SJSA1 (cell line): ENCODE measurements around the gene DCHS1. TPM values are rescaled to one million over a fixed set of nuclear protein-coding genes. Genes with fewer than 3 reads are reported as not detected.

ENCODE experiments used
- DNase-seq, 2 experiments: peaks; one replicate each; pipeline ENCODE4 v3.0.0-alpha.2; 2015 to 2020; ENCODE audit warnings: low spot score in 2 of 2, low read depth in 1 of 2
- H3K27ac ChIP-seq: fragments of 250-450 bp; sonication (Bioruptor Pico); 2 replicates; pipeline ENCODE4 v1.5.1; 2020; ENCODE audit warnings: mild to moderate bottlenecking, moderate library complexity
- H3K27me3 ChIP-seq: fragments of 250-450 bp; sonication (Bioruptor Pico); replicated peaks from 2 replicates; pipeline ENCODE4 v1.5.1; 2020; ENCODE audit warnings: mild to moderate bottlenecking, moderate library complexity
- H3K36me3 ChIP-seq: fragments of 250-450 bp; sonication (Bioruptor Pico); 2 replicates; pipeline ENCODE4 v1.5.1; 2020; ENCODE audit warnings: mild to moderate bottlenecking
- H3K4me1 ChIP-seq: fragments of 250-450 bp; sonication (Bioruptor Pico); replicated peaks from 2 replicates; pipeline ENCODE4 v1.6.1; 2021; ENCODE audit warnings: mild to moderate bottlenecking
- H3K4me3 ChIP-seq: fragments of 250-450 bp; sonication (Bioruptor Pico); 2 replicates; pipeline ENCODE4 v1.5.1; 2020; ENCODE audit warnings: mild to moderate bottlenecking
- H3K9me3 ChIP-seq: fragments of 250-450 bp; sonication (Bioruptor Pico); replicated peaks from 2 replicates; pipeline ENCODE4 v1.5.1; 2020; ENCODE audit warnings: mild to moderate bottlenecking
- total RNA-seq: library from RNA; depleted of rRNA; stranded (reverse); fragments of >200 nt; shearing (Covaris generic); gene quantifications from 2 replicates; pipeline ENCODE4 v1.2.3, GENCODE V29; 2014

The DCHS1 gene
- total RNA-seq, 1 experiment from 2014 or later: 12.0 TPM

GRCh38 chr11:6613496-6613895 lies 42.1 kb downstream of the DCHS1 start:
- Histone ChIP-seq H3K36me3 (peaks cover 36% of the 10 kb centered on the region), H3K4me3 (no peak overlapping the region), H3K9me3 (no peaks in the 10 kb centered on the region), H3K27ac (no peak overlapping the region), H3K27me3 (no peaks in the 10 kb centered on the region), H3K4me1 (peaks cover 46% of the 10 kb centered on the region)
- DNase-seq: no peak

- DNase-seq: peak; percentile 79 to 92
- Histone ChIP-seq H3K27me3 (no peaks in the 10 kb centered on the region), H3K4me3 (peak within 1 kb of the TSS; percentile 71), H3K27ac (peak within 1 kb of the TSS; percentile 73), H3K36me3 (peaks cover 47% of the 10 kb centered on the region), H3K9me3 (no peaks in the 10 kb centered on the region), H3K4me1 (peaks cover 48% of the 10 kb centered on the region)
Measured at GRCh38 chr11:6612213-6613041, 43.2 kb downstream of the DCHS1 start, which contains the start of gene TAF10. TSS of gene TAF10 (minus strand) at chr11:6612216. CDS start at chr11:6612189, 27 bp downstream.

GRCh38 chr11:6611963-6612212 lies 43.7 kb downstream of the DCHS1 start:
- Histone ChIP-seq H3K36me3 (peaks cover 50% of the 10 kb centered on the region), H3K4me1 (peaks cover 48% of the 10 kb centered on the region), H3K27ac (peak overlapping the region; percentile 73), H3K9me3 (no peaks in the 10 kb centered on the region), H3K4me3 (peak overlapping the region; percentile 71), H3K27me3 (no peaks in the 10 kb centered on the region)
- DNase-seq: no peak

GRCh38 chr11:6611092-6611962 lies 44.3 kb downstream of the DCHS1 start:
- Histone ChIP-seq H3K4me3 (peak overlapping the region; percentile 71), H3K27ac (peak overlapping the region; percentile 73), H3K9me3 (no peaks in the 10 kb centered on the region), H3K4me1 (peaks cover 50% of the 10 kb centered on the region), H3K36me3 (peaks cover 53% of the 10 kb centered on the region), H3K27me3 (no peaks in the 10 kb centered on the region)
- peak in 1 of 2 experiments; percentile 11 for DNase-seq

GRCh38 chr11:6610591-6610990 lies 45.0 kb downstream of the DCHS1 start:
- Histone ChIP-seq H3K4me3 (no peak overlapping the region), H3K27me3 (no peaks in the 10 kb centered on the region), H3K27ac (no peak overlapping the region), H3K4me1 (peaks cover 57% of the 10 kb centered on the region), H3K9me3 (no peaks in the 10 kb centered on the region), H3K36me3 (peaks cover 60% of the 10 kb centered on the region)
- DNase-seq: no peak

- Histone ChIP-seq H3K4me3 (no peak overlapping the region), H3K9me3 (no peaks in the 10 kb centered on the region), H3K27me3 (no peaks in the 10 kb centered on the region), H3K36me3 (peaks cover 63% of the 10 kb centered on the region), H3K4me1 (peaks cover 58% of the 10 kb centered on the region), H3K27ac (no peak overlapping the region)
- DNase-seq: no peak
Measured at GRCh38 chr11:6609502-6610015, 46.0 kb downstream of the DCHS1 start.

GRCh38 chr11:6608726-6609501 lies 46.7 kb downstream of the DCHS1 start:
- H3K27ac ChIP-seq: peak overlapping the region; percentile 76
- no peaks in the 10 kb centered on the region for H3K9me3 ChIP-seq
- peaks cover 63% of the 10 kb centered on the region for H3K36me3 ChIP-seq
- DNase-seq: peak; percentile 75 to 82
- no peaks in the 10 kb centered on the region for H3K27me3 ChIP-seq
- H3K4me1 ChIP-seq: peaks cover 58% of the 10 kb centered on the region
- H3K4me3 ChIP-seq: no peak overlapping the region

GRCh38 chr11:6608011-6608410 lies 47.6 kb downstream of the DCHS1 start:
- H3K4me1 ChIP-seq: peaks cover 58% of the 10 kb centered on the region

GRCh38 chr11:6607190-6607795 lies 48.3 kb downstream of the DCHS1 start:
- Histone ChIP-seq H3K27ac (peak overlapping the region; percentile 76), H3K9me3 (no peaks in the 10 kb centered on the region), H3K4me1 (peaks cover 51% of the 10 kb centered on the region), H3K36me3 (peaks cover 60% of the 10 kb centered on the region), H3K27me3 (no peaks in the 10 kb centered on the region), H3K4me3 (no peak overlapping the region)
- no peak for DNase-seq

More at GRCh38 chr11:6608011-6608410, 47.6 kb downstream of the DCHS1 start:
- Histone ChIP-seq H3K27me3 (no peaks in the 10 kb centered on the region), H3K9me3 (no peaks in the 10 kb centered on the region), H3K27ac (peak overlapping the region; percentile 76), H3K36me3 (peaks cover 60% of the 10 kb centered on the region), H3K4me3 (no peak overlapping the region)
- no peak for DNase-seq

GRCh38 chr11:6606471-6607189 lies 49.0 kb downstream of the DCHS1 start:
- Histone ChIP-seq H3K4me3 (no peak overlapping the region), H3K27me3 (no peaks in the 10 kb centered on the region), H3K4me1 (peaks cover 49% of the 10 kb centered on the region), H3K36me3 (peaks cover 56% of the 10 kb centered on the region), H3K27ac (peak overlapping the region; percentile 76), H3K9me3 (no peaks in the 10 kb centered on the region)
- peak; percentile 78 to 89 for DNase-seq

GRCh38 chr11:6604790-6605189 lies 50.8 kb downstream of the DCHS1 start:
- Histone ChIP-seq H3K4me3 (peak overlapping the region; percentile 66), H3K36me3 (peaks cover 53% of the 10 kb centered on the region), H3K27ac (no peak overlapping the region), H3K27me3 (no peaks in the 10 kb centered on the region), H3K4me1 (peaks cover 40% of the 10 kb centered on the region), H3K9me3 (no peaks in the 10 kb centered on the region)
- no peak for DNase-seq

- Histone ChIP-seq H3K4me1 (peaks cover 35% of the 10 kb centered on the region), H3K36me3 (peaks cover 53% of the 10 kb centered on the region), H3K4me3 (peak overlapping the region; percentile 66), H3K27ac (0 out of 2 replicates have a peak overlapping the region, but pooled peaks have one; percentile 31), H3K27me3 (no peaks in the 10 kb centered on the region), H3K9me3 (no peaks in the 10 kb centered on the region)
- DNase-seq: peak in 1 of 2 experiments; percentile 34
Measured at GRCh38 chr11:6604081-6604626, 51.5 kb downstream of the DCHS1 start.
